Left lung (tissue), 10 donors: Measurements from ENCODE around the gene WWC2. TPM values are rescaled to one million over a fixed set of nuclear protein-coding genes. Genes with fewer than 3 reads are reported as not detected.
"Not testable (repeated sequence)": the region's sequence is repeated elsewhere in the genome, so short reads cannot be mapped to it uniquely, and the experiment has no call there.

ENCODE experiments used
- ATAC-seq: fragments of 200-7000 bp; cut with Tn5 transposase; one replicate; pipeline ENCODE4 v1.9.1; 2020; ENCODE audit warnings: moderate library complexity
- DNase-seq, 4 donors: peaks; one replicate each; pipeline ENCODE4 v3.0.0-alpha.2; 2013 to 2020
- H3K27ac ChIP-seq, 2 donors: fragments of 200-600 bp; sonication (generic) in 1 of 2; one replicate each; pipeline versions ENCODE4 v1.5.0 to v1.8.0; 2020 to 2021
- H3K27me3 ChIP-seq, 2 donors: fragments of 200-600 bp; sonication (generic) in 1 of 2; one replicate each; pipeline versions ENCODE4 v1.5.0 to v1.8.0; 2020 to 2021
- H3K36me3 ChIP-seq, 2 donors: fragments of 200-600 bp; sonication (generic) in 1 of 2; one replicate each; pipeline versions ENCODE4 v1.5.0 to v1.8.0; 2020 to 2021
- H3K4me1 ChIP-seq, 2 donors: fragments of 200-600 bp; one replicate each; pipeline ENCODE4 v1.8.0; 2021
- H3K4me3 ChIP-seq, 2 donors: fragments of 200-600 bp; sonication (generic) in 1 of 2; one replicate each; pipeline versions ENCODE4 v1.5.0 to v1.8.0; 2020 to 2021; ENCODE audit warnings: mild to moderate bottlenecking in 1 of 2
- H3K9me3 ChIP-seq, 2 donors: fragments of 200-600 bp; sonication (generic) in 1 of 2; one replicate each; pipeline versions ENCODE4 v1.5.0 to v1.8.0; 2020 to 2021
- intact Hi-C, 2 donors: fragments of 100-400 bp; cut with DNase I; formaldehyde crosslinking; loops; one replicate each; pipeline versions ENCODE4 v1.11.2 to v1.14.2; 2022
- polyA plus RNA-seq, 6 donors: library from polyadenylated mRNA; unstranded; fragments of 120-200 nt; gene quantifications; one replicate each; pipeline ENCODE4 v1.2.1, GENCODE V29; 2013; ENCODE audit not compliant: insufficient read length in 6 of 6
- total RNA-seq, 2 donors: library from RNA; stranded (reverse); fragmentation: NEBNext Ultra II Directional; extraction: Animal tissue kit (Norgen Biotek cat#: 25700); gene quantifications; one replicate each; pipeline ENCODE4 v1.2.1, GENCODE V29; 2021
- TF ChIP-seq, protein P1 (sequence below), 2 donors: fragments of 200-600 bp; sonication (generic) in 1 of 2; IDR thresholded peaks; one replicate each; pipeline versions ENCODE4 v1.5.0 to v1.8.0; 2021; ENCODE audit warnings: antibody characterized with exemption in 2 of 2
- donor health status: DM: no; HTN: yes; CAD: no.
- donor health status: DM: no; HTN: no; CAD: no.

The WWC2 gene
- total and polyA plus RNA-seq, 8 donors: 39.6 to 96.9 (median 52.3) TPM

DNA sequence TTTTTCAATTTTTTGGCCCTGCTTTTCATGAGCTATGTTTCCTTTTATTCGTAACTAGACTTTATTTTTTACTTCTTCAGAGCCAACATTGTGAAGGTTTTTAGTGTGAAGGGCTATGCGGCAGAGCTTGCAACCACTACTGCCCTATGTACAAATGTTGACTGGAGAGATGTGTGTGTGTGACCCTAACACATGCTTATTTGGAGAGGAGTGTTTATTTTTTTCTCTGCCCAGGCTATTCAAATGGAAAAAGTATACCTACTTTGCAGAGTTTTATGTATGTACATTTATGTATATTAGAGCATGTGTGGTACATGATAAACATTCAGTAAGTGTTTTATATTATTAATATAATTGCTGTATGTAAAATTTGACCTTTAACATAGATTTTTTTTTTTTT is 86.5 kb downstream of the WWC2 start:
- intact Hi-C loops: no loop called here
- TF ChIP-seq, protein P1, sequence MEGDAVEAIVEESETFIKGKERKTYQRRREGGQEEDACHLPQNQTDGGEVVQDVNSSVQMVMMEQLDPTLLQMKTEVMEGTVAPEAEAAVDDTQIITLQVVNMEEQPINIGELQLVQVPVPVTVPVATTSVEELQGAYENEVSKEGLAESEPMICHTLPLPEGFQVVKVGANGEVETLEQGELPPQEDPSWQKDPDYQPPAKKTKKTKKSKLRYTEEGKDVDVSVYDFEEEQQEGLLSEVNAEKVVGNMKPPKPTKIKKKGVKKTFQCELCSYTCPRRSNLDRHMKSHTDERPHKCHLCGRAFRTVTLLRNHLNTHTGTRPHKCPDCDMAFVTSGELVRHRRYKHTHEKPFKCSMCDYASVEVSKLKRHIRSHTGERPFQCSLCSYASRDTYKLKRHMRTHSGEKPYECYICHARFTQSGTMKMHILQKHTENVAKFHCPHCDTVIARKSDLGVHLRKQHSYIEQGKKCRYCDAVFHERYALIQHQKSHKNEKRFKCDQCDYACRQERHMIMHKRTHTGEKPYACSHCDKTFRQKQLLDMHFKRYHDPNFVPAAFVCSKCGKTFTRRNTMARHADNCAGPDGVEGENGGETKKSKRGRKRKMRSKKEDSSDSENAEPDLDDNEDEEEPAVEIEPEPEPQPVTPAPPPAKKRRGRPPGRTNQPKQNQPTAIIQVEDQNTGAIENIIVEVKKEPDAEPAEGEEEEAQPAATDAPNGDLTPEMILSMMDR (IDR thresholded peaks at IDR 0.05): no peak
- no peak for ATAC-seq

GRCh38 chr4:183186813-183187212 is 87.8 kb downstream of the WWC2 start:
- intact Hi-C loops: no loop called here
- TF ChIP-seq, protein P1 (IDR thresholded peaks at IDR 0.05): no peak
- no peak overlapping the region for H3K27ac ChIP-seq
- no peak overlapping the region for H3K4me3 ChIP-seq
- ATAC-seq: no peak
- H3K4me1 ChIP-seq: peaks cover 0 to 3% of the 10 kb centered on the region in 2 donors
- no peak for DNase-seq
- no peaks in the 10 kb centered on the region for H3K27me3 ChIP-seq
- H3K9me3 ChIP-seq: no peaks in the 10 kb centered on the region
- no peaks in the 10 kb centered on the region for H3K36me3 ChIP-seq

More for the DNA sequence above, 86.5 kb downstream of the WWC2 start:
- no peaks in the 10 kb centered on the region for H3K36me3 ChIP-seq
- H3K27me3 ChIP-seq: no peaks in the 10 kb centered on the region
- no peak for DNase-seq
- no peak overlapping the region for H3K27ac ChIP-seq
- no peaks in the 10 kb centered on the region for H3K9me3 ChIP-seq
- peaks cover 0 to 3% of the 10 kb centered on the region in 2 donors for H3K4me1 ChIP-seq
- no peak overlapping the region for H3K4me3 ChIP-seq

- no peaks in the 10 kb centered on the region for H3K36me3 ChIP-seq
- no peak overlapping the region for H3K27ac ChIP-seq
- no peak overlapping the region for H3K4me3 ChIP-seq
- intact Hi-C loops: no loop called here
- H3K9me3 ChIP-seq: no peaks in the 10 kb centered on the region
- ATAC-seq: peak; percentile 27
- TF ChIP-seq, protein P1 (IDR thresholded peaks at IDR 0.05): no peak
- H3K27me3 ChIP-seq: no peaks in the 10 kb centered on the region
- no peak for DNase-seq
- peaks cover 0 to 3% of the 10 kb centered on the region in 2 donors for H3K4me1 ChIP-seq
These were observed 92.0 kb downstream of the WWC2 start for GRCh38 chr4:183190900-183191527.

- H3K4me3 ChIP-seq: no peak overlapping the region
- DNase-seq (no peak), ATAC-seq (no peak)
- no peaks in the 10 kb centered on the region for H3K27me3 ChIP-seq
- H3K9me3 ChIP-seq: no peaks in the 10 kb centered on the region
- intact Hi-C loops: no loop called here
- TF ChIP-seq, protein P1 (IDR thresholded peaks at IDR 0.05): no peak
- H3K27ac ChIP-seq: no peak overlapping the region
- H3K4me1 ChIP-seq: peaks cover 0 to 3% of the 10 kb centered on the region in 2 donors
- no peaks in the 10 kb centered on the region for H3K36me3 ChIP-seq
These were observed 92.6 kb downstream of the WWC2 start for GRCh38 chr4:183191630-183192029.

DNA sequence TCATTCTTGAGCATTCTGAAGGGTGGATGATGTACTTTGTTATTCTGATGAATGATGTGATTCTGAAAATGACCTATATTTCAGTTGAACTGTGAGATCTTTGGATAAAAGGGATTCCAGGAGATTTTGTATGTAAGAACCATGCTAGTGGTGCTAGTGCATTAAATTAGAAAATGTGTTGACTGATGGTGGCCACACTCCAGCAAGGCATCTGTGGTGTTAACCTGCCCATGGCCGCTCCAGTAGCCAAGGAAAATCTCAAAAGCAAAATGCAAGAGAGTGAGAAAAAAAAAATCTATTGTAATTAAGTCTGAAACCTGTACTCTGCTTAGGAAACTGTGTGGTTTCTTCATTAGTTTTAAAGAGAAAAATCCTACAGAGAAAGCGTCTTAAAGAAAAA is 93.5 kb downstream of the WWC2 start:
- Histone ChIP-seq H3K27me3 (no peaks in the 10 kb centered on the region), H3K36me3 (no peaks in the 10 kb centered on the region), H3K9me3 (no peaks in the 10 kb centered on the region), H3K27ac (no peak overlapping the region), H3K4me1 (peaks cover 0 to 3% of the 10 kb centered on the region in 2 donors), H3K4me3 (no peak overlapping the region)
- intact Hi-C loops: no loop called here
- DNase-seq: no peak
- ATAC-seq: no peak
- TF ChIP-seq, protein P1 (IDR thresholded peaks at IDR 0.05): no peak

- H3K4me1 ChIP-seq, H3K27ac ChIP-seq, intact Hi-C loops, H3K9me3 ChIP-seq, H3K36me3 ChIP-seq, H3K27me3 ChIP-seq, DNase-seq, H3K4me3 ChIP-seq: not testable (repeated sequence)
- peak; percentile 68 for ATAC-seq
These were observed 94.8 kb downstream of the WWC2 start for GRCh38 chr4:183193730-183194338.
